GM10266 (cell line): ENCODE data around the gene MLLT1.

Experiments used
- DNase-seq: peaks from one replicate; pipeline ENCODE4 v3.0.0; 2012; ENCODE audit errors: extremely low spot score
- TF ChIP-seq, protein P1 (sequence below): IDR thresholded peaks from 2 replicates; pipeline ENCODE4 v1.5.1; 2012; ENCODE audit warnings: mild to moderate bottlenecking, low read depth; ENCODE audit not compliant: control insufficient read depth, insufficient read depth; ENCODE audit errors: missing control alignments

Gene MLLT1

DNA sequence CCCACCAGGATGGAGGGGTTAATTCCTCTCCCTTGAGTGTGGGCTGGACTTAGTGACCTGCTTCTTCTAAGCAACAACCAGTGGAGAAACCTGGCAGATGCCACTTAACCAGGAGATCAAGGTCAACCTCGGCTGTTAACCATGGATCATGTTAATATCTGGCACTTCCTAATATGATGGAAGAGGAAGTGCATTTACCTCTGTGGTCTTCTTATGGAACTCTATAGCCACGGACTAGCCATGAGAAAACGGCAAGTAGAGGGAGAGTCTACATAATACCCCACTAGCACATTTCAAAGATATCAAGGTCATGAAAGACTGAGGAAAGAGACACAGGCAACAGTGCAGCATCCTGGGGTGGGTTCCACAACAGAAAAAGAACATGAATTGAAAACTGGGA is 31.4 kb downstream of the MLLT1 start:
- no peak for DNase-seq
- TF ChIP-seq, protein P1, sequence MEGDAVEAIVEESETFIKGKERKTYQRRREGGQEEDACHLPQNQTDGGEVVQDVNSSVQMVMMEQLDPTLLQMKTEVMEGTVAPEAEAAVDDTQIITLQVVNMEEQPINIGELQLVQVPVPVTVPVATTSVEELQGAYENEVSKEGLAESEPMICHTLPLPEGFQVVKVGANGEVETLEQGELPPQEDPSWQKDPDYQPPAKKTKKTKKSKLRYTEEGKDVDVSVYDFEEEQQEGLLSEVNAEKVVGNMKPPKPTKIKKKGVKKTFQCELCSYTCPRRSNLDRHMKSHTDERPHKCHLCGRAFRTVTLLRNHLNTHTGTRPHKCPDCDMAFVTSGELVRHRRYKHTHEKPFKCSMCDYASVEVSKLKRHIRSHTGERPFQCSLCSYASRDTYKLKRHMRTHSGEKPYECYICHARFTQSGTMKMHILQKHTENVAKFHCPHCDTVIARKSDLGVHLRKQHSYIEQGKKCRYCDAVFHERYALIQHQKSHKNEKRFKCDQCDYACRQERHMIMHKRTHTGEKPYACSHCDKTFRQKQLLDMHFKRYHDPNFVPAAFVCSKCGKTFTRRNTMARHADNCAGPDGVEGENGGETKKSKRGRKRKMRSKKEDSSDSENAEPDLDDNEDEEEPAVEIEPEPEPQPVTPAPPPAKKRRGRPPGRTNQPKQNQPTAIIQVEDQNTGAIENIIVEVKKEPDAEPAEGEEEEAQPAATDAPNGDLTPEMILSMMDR = no peak

DNA sequence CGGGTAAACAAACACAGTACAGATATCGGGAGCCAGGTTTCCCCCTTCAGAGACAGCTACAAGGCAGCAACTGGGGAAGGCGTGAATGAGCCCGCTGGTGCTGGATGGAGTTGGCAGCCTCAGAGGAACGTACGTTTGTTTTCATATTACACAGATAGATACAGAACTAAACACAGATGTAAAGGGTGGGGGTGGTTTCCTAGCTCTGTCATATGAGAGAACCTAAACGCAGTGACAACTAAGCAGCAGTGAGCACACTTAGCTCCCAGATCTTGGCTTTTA is 32.8 kb downstream of the MLLT1 start:
- TF ChIP-seq, protein P1 = no peak
- DNase-seq = no peak

DNA sequence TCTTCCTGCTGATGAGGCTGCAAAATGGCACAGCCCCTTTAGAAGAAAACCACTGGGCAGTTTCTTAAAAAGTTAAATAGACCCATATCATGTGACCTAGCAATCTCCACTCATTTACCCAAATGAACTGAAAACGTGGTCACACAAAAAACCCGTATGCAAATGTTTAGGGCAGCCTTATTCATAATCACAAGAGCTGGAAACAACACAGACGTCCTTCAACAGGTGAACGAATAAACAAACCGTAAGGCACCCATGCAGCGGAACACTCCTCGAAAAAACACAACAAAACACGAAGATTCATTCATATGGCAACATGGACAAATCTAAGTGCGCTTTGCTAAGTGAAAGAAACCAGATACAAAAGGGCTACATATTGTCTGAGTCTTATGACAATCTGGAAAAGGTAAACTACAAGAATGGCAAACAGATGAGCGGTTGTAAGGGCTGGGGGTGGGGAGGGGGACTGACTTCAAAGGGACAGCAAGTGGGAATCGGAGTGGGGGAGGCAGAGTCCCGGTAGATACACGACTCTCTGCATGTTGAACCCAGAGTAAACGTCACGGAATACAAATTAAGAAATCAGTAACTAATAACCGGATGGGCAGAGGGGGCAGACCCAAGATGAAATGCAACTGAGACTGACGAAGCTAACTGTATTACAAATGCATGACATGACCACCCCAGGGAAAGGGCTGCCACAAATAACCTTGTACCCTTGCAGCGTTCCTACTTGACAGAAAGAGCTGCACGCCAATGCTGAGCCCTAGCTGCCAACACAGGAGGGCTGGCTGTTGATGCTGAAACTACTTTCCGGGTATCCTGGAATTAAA is 33.4 kb downstream of the MLLT1 start:
- DNase-seq = no peak
- TF ChIP-seq, protein P1 = no peak

DNA sequence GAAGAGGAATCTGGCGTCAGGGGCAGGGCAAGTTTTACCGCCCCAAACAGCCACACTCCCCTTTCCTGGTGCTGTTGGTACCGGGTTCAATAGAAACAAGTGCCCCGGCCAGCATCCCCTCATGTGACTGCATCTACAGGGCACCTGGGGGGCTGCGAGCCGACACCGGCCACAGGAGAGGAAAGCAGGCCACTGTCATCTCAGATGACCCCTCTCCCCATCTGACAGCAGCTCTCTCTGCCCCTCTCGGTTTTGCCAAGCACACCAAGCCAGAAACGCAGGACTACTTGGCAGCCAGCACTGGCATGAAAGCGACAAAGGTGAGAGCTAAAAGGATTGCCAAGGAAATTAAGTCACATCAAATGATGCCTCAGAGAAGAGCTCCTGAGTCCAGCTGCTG is 37.1 kb downstream of the MLLT1 start:
- DNase-seq = no peak
- TF ChIP-seq, protein P1 = no peak

DNA sequence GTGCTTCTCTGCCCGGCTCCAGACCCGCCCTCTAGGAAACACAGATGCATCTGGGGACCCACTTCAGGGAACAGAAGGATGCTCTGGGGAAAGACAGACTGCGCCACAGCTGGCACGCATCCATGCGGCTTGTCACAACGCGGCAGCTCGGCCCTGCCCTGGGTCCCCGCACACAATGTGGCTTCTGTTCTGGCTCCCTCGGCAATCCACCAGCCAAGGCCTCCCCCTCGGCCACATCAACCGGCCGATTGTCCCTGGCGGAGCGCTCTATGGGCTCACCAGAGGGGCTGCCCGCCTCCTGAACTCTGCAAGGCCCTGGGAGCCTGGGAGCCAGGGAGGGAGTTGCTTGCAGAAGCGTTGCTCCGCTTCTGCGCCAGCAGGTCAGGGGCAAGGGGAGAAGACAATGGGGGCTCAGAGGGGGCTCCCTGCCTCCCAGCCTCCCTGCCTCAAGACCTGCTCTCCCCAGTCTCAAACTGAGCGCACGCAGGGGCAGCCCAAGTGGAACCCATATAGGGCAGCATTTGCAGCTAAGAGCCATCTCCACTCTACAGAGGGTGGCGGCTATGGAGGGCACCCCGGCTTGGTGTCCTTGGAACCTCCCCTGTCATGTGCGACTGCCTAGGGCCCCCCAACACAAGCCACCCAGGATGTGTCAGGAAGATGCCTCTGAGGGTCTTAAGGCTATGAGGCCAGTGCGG is 37.9 kb downstream of the MLLT1 start:
- TF ChIP-seq, protein P1 = no peak
- DNase-seq = no peak

DNA sequence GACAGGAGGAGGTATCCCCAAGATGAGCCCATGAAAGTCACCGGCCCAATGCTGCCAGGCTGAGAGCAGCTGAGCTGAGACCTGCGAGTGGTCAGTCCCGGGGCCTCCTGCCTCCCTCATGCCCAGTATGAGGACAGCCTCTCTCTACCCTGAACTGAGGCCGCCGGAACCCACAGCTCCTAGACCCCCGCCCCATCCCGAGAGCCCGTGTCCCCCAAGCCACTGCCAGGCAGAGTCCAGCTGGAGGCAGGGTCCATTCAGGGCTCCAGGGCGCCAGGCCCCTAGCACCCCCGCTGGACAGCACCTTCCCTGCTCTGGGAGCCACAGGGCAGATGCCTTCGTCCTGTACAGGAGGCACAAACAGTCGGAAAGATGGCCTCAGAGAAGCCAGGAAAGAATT is 38.7 kb downstream of the MLLT1 start:
- TF ChIP-seq, protein P1 = no peak
- no peak for DNase-seq
